ENCODE data around the gene NRF1. TPM values are rescaled to one million over a fixed set of nuclear protein-coding genes. Genes with fewer than 3 reads are reported as not detected.
"Not testable (repeated sequence)": the region's sequence is repeated elsewhere in the genome, so short reads cannot be mapped to it uniquely, and the experiment has no call there.

Gene NRF1
- total RNA-seq, 1 donor from 2014 or later = 22.8 TPM

- no peak for DNase-seq (ENCODE audit: low spot score)
- peaks cover 6% of the 10 kb centered on the region for H3K4me1 Mint-ChIP-seq (ENCODE audit: low read depth)
- no peak overlapping the region for H3K4me3 Mint-ChIP-seq (ENCODE audit: low read depth)
- peaks cover 34% of the 10 kb centered on the region for H3K27me3 Mint-ChIP-seq (ENCODE audit: low read depth)
- no peak overlapping the region for H3K27ac Mint-ChIP-seq
- H3K36me3 Mint-ChIP-seq (ENCODE audit: low read depth) = no peaks in the 10 kb centered on the region
- intact Hi-C loops (cut with micrococcal nuclease) = no loop called here
- no peaks in the 10 kb centered on the region for H3K9me3 Mint-ChIP-seq
These were observed 178.6 kb downstream of the NRF1 start for GRCh38 chr7:129790136-129790535.

GRCh38 chr7:129792721-129793120 is 181.2 kb downstream of the NRF1 start:
- Mint-ChIP-seq H3K27ac (no peak overlapping the region), H3K36me3 (ENCODE audit: low read depth) (no peaks in the 10 kb centered on the region), H3K4me1 (ENCODE audit: low read depth) (no peaks in the 10 kb centered on the region), H3K9me3 (no peaks in the 10 kb centered on the region), H3K27me3 (ENCODE audit: low read depth) (peaks cover 9% of the 10 kb centered on the region), H3K4me3 (ENCODE audit: low read depth) (no peak overlapping the region)
- DNase-seq (ENCODE audit: low spot score) = no peak
- intact Hi-C loops (cut with micrococcal nuclease) = no loop called here

- DNase-seq (ENCODE audit: low spot score) = no peak
- Mint-ChIP-seq H3K9me3 (no peaks in the 10 kb centered on the region), H3K27me3 (ENCODE audit: low read depth) (peaks cover 8% of the 10 kb centered on the region), H3K27ac (no peak overlapping the region), H3K4me1 (ENCODE audit: low read depth) (no peaks in the 10 kb centered on the region), H3K36me3 (ENCODE audit: low read depth) (no peaks in the 10 kb centered on the region), H3K4me3 (ENCODE audit: low read depth) (no peak overlapping the region)
- intact Hi-C loops (cut with micrococcal nuclease) = no loop called here
These were observed 182.2 kb downstream of the NRF1 start for GRCh38 chr7:129793506-129794310.

- H3K27me3 Mint-ChIP-seq (ENCODE audit: low read depth); H3K27ac Mint-ChIP-seq: not testable (repeated sequence)
These were observed 182.9 kb downstream of the NRF1 start for GRCh38 chr7:129794461-129794860.

GRCh38 chr7:129796186-129796775 is 184.8 kb downstream of the NRF1 start:
- Mint-ChIP-seq H3K4me1 (ENCODE audit: low read depth) (no peaks in the 10 kb centered on the region), H3K9me3 (no peaks in the 10 kb centered on the region)

More at GRCh38 chr7:129794461-129794860, 182.9 kb downstream of the NRF1 start:
- H3K4me1 Mint-ChIP-seq (ENCODE audit: low read depth); H3K36me3 Mint-ChIP-seq (ENCODE audit: low read depth); DNase-seq (ENCODE audit: low spot score); H3K4me3 Mint-ChIP-seq (ENCODE audit: low read depth); H3K9me3 Mint-ChIP-seq; intact Hi-C loops (cut with micrococcal nuclease): not testable (repeated sequence)

GRCh38 chr7:129797214-129797789 is 185.8 kb downstream of the NRF1 start:
- Mint-ChIP-seq H3K4me3 (ENCODE audit: low read depth) (no peak overlapping the region), H3K27me3 (ENCODE audit: low read depth) (peaks cover 4% of the 10 kb centered on the region), H3K36me3 (ENCODE audit: low read depth) (no peaks in the 10 kb centered on the region), H3K27ac (no peak overlapping the region), H3K9me3 (no peaks in the 10 kb centered on the region), H3K4me1 (ENCODE audit: low read depth) (no peaks in the 10 kb centered on the region)
- DNase-seq (ENCODE audit: low spot score) = no peak
- intact Hi-C loops (cut with micrococcal nuclease) = no loop called here

More at GRCh38 chr7:129796186-129796775, 184.8 kb downstream of the NRF1 start:
- Mint-ChIP-seq H3K4me3 (ENCODE audit: low read depth) (no peak overlapping the region), H3K27me3 (ENCODE audit: low read depth) (peaks cover 4% of the 10 kb centered on the region), H3K36me3 (ENCODE audit: low read depth) (no peaks in the 10 kb centered on the region), H3K27ac (no peak overlapping the region)
- no peak for DNase-seq (ENCODE audit: low spot score)
- intact Hi-C loops (cut with micrococcal nuclease) = no loop called here

- intact Hi-C loops (cut with micrococcal nuclease) = no loop called here
- no peaks in the 10 kb centered on the region for H3K36me3 Mint-ChIP-seq (ENCODE audit: low read depth)
- no peak overlapping the region for H3K4me3 Mint-ChIP-seq (ENCODE audit: low read depth)
- DNase-seq (ENCODE audit: low spot score) = no peak
- H3K9me3 Mint-ChIP-seq = no peaks in the 10 kb centered on the region
- peaks cover 4% of the 10 kb centered on the region for H3K27me3 Mint-ChIP-seq (ENCODE audit: low read depth)
- H3K27ac Mint-ChIP-seq = no peak overlapping the region
- no peaks in the 10 kb centered on the region for H3K4me1 Mint-ChIP-seq (ENCODE audit: low read depth)
These were observed 187.3 kb downstream of the NRF1 start for GRCh38 chr7:129798616-129799349.

GRCh38 chr7:129799350-129799955 is 187.9 kb downstream of the NRF1 start:
- H3K4me1 Mint-ChIP-seq (ENCODE audit: low read depth) = no peaks in the 10 kb centered on the region
- no peaks in the 10 kb centered on the region for H3K9me3 Mint-ChIP-seq
- H3K36me3 Mint-ChIP-seq (ENCODE audit: low read depth) = no peaks in the 10 kb centered on the region
- H3K27ac Mint-ChIP-seq = no peak overlapping the region
- DNase-seq (ENCODE audit: low spot score) = no peak
- H3K27me3 Mint-ChIP-seq (ENCODE audit: low read depth) = peaks cover 4% of the 10 kb centered on the region
- H3K4me3 Mint-ChIP-seq (ENCODE audit: low read depth) = no peak overlapping the region
- intact Hi-C loops (cut with micrococcal nuclease) = no loop called here

- Mint-ChIP-seq H3K27ac (no peak overlapping the region), H3K36me3 (ENCODE audit: low read depth) (no peaks in the 10 kb centered on the region), H3K27me3 (ENCODE audit: low read depth) (peaks cover 4% of the 10 kb centered on the region), H3K4me1 (ENCODE audit: low read depth) (no peaks in the 10 kb centered on the region), H3K4me3 (ENCODE audit: low read depth) (no peak overlapping the region), H3K9me3 (no peaks in the 10 kb centered on the region)
- DNase-seq (ENCODE audit: low spot score) = no peak
- intact Hi-C loops (cut with micrococcal nuclease) = no loop called here
These were observed 189.4 kb downstream of the NRF1 start for GRCh38 chr7:129800901-129801300.

GRCh38 chr7:129801882-129802281 is 190.4 kb downstream of the NRF1 start:
- intact Hi-C loops (cut with micrococcal nuclease) = no loop called here

GRCh38 chr7:129803546-129804081 is 192.1 kb downstream of the NRF1 start:
- Mint-ChIP-seq H3K4me1 (ENCODE audit: low read depth) (no peaks in the 10 kb centered on the region), H3K9me3 (no peaks in the 10 kb centered on the region), H3K36me3 (ENCODE audit: low read depth) (no peaks in the 10 kb centered on the region), H3K4me3 (ENCODE audit: low read depth) (no peak overlapping the region), H3K27ac (no peak overlapping the region), H3K27me3 (ENCODE audit: low read depth) (peaks cover 4% of the 10 kb centered on the region)
- intact Hi-C loops (cut with micrococcal nuclease) = no loop called here
- no peak for DNase-seq (ENCODE audit: low spot score)

More at GRCh38 chr7:129801882-129802281, 190.4 kb downstream of the NRF1 start:
- H3K9me3 Mint-ChIP-seq = no peaks in the 10 kb centered on the region
- no peak overlapping the region for H3K27ac Mint-ChIP-seq
- H3K36me3 Mint-ChIP-seq (ENCODE audit: low read depth) = no peaks in the 10 kb centered on the region
- H3K4me3 Mint-ChIP-seq (ENCODE audit: low read depth) = no peak overlapping the region
- no peaks in the 10 kb centered on the region for H3K4me1 Mint-ChIP-seq (ENCODE audit: low read depth)
- H3K27me3 Mint-ChIP-seq (ENCODE audit: low read depth) = peaks cover 4% of the 10 kb centered on the region
- no peak for DNase-seq (ENCODE audit: low spot score)

GRCh38 chr7:129804111-129804889 is 192.8 kb downstream of the NRF1 start:
- intact Hi-C loops (cut with micrococcal nuclease) = no loop called here
- no peak overlapping the region for H3K4me3 Mint-ChIP-seq (ENCODE audit: low read depth)
- H3K9me3 Mint-ChIP-seq = no peaks in the 10 kb centered on the region
- no peak for DNase-seq (ENCODE audit: low spot score)
- peaks cover 4% of the 10 kb centered on the region for H3K27me3 Mint-ChIP-seq (ENCODE audit: low read depth)
- no peaks in the 10 kb centered on the region for H3K36me3 Mint-ChIP-seq (ENCODE audit: low read depth)
- H3K27ac Mint-ChIP-seq = no peak overlapping the region
- H3K4me1 Mint-ChIP-seq (ENCODE audit: low read depth) = no peaks in the 10 kb centered on the region
